Myocyte (in vitro differentiated cells): ENCODE measurements around the gene SREBF1. TPM values are rescaled to one million over a fixed set of nuclear protein-coding genes. Genes with fewer than 3 reads are reported as not detected.
A peak's percentile ranks its signal among the peaks of the same experiment; 100 is the strongest.

Source experiments
- DNase-seq: peaks from one replicate; pipeline ENCODE4 v3.0.0-alpha.2; 2012; ENCODE audit warnings: low read depth
- polyA plus RNA-seq: library from polyadenylated mRNA; unstranded; fragments of >200 nt; gene quantifications from one replicate; pipeline ENCODE4 v1.2.1, GENCODE V29; 2012; ENCODE audit warnings: missing spikeins
- total RNA-seq: library from RNA; depleted of rRNA; stranded (reverse); fragments of >200 nt; gene quantifications from 2 replicates; pipeline ENCODE4 v1.2.3, GENCODE V29; 2014

Gene SREBF1
- 153 and 348 TPM in 2 replicates for total RNA-seq
- 82.8 TPM for polyA plus RNA-seq

DNA sequence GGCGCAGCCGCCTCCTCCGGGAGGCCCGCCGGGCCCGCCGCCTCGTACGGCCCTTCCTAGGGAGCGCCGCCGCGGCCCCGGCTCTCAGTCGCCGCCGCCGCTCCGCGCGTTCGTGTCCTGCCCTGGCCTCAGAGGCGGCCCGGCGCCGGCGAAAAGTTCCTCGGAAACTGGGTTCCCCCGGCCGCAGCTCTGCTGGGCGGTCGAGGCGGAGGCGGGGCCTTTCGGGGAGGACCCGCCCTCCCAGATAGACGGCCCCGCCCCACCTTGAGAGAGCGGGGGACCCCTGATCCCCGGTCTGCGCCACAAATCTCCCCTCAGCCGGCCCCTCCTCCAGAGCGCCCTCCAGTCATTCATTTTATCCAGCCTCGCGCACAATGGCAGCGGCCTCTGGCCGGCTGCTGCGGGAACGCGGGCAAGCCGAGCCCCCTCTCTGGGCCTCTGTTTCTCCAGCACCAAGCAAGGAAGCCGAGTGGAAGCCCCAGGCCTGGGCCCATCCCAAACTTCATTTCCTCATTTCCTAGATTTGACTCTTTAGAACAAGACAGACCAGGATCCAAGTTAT, at the start of gene SREBF1:
SREBF1 (minus strand) TSS at position 169 of the 562 bp plus-strand sequence. CDS start 169 bp downstream, outside the sequence.
- peak; percentile 77 for DNase-seq

DNA sequence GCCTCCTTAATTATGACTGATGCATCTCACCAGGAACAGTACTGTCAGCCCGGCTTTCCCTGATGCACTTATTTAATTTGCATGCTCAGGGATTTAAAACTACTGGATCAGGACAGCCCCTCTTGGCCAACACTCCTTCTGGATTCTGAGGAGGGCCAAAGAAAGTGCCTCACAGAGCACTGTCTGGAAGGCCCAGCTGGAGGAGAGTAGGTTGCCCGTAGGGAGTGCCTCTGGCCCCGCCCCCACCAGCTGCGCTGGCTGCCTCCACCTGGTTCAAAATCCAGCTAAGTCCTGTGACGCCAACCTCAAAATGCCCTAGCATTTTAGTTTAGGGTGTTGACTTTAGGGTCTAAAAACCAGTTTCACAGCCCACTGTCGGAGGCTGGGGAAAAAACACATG, 49.4 kb upstream of the SREBF1 start:
- DNase-seq = no peak

DNA sequence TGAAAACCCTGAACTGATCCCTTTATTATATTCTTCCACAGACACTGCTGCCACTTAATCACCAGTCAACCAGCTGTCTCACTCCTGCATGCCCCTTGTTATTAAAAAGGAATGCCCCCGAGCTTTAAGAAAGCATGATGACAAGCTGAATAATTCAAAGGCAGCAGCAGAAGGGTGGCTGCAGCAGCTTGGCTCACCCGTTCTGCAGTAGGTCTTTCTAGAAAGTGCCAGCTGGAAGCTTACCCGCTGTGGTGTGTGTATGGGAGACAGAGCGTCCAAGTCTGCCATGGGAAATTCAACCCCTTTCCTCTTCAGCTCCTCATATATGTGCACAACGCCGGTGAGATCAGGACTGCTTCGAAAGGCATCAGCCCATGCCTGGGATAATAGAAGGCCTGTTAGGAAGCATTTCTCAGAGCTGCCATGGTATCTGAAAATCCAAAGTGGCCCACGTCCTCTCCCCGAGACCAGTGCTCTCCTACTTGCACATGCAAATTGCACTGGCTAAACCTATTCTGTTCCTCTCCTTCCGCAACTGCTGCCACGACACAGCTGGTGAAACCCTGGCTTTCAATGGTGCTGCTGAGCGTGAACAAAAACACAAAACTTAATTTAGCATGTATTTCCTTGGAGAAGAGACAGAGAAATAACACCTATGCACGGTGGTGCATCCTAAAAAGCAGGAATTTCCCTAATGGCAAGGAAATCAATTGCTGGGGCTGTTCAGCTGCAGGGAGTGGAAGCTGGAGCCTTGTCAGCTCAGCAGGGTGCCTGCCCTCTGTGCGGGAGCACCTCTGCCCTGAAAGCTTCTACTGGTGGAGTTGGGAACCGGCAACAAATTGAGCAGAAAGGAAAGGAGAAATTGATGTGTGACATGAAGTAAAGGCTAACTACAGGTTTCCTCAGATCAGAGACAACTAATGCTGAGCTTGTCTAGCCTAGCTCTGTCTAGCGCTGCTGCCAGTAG, 47.9 kb upstream of the SREBF1 start:
- peak; percentile 42 for DNase-seq

DNA sequence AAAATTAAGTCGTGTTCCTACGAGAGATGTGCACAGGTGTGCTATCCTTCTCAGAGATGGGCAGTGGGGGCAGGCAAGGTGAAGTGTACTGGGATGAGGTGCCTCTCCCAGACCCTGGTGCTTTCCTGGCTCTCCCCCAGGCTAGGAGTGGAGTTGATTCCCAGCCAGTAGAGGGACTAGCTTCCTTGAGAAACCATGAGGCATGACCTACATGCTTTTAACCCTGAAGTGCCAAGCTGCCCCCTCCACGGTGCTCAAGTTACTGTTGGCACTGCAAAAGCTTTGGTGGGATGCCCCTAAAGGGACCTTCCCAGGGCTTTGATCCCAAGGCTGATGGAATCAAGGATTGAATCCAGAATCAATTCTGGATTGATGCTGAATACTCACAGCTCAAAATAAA, 47.0 kb upstream of the SREBF1 start:
- no peak for DNase-seq

DNA sequence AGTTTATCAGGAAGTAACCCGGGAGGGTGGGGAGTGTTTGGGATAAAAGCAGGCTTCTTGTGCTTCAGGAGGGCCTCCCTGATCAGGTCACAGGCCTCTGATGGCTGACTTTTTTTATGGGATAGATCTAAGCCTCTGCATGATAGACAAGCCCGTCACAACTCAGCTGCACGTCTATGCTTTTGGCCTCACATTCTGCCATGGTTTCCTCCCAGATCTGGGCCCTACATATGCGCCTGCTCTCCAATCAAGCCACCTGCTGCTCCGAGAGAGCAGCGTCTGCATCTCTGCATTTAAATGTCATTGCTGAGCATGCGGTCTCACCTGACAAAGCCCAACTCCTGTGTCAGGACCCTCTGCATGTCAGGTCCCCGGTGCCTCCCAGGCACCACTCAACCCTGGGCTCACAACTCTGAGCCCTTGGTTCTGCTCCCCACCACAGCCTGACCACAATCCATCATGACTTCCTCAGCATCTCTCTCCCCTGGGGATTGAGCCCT, 45.3 kb upstream of the SREBF1 start:
- DNase-seq = no peak

DNA sequence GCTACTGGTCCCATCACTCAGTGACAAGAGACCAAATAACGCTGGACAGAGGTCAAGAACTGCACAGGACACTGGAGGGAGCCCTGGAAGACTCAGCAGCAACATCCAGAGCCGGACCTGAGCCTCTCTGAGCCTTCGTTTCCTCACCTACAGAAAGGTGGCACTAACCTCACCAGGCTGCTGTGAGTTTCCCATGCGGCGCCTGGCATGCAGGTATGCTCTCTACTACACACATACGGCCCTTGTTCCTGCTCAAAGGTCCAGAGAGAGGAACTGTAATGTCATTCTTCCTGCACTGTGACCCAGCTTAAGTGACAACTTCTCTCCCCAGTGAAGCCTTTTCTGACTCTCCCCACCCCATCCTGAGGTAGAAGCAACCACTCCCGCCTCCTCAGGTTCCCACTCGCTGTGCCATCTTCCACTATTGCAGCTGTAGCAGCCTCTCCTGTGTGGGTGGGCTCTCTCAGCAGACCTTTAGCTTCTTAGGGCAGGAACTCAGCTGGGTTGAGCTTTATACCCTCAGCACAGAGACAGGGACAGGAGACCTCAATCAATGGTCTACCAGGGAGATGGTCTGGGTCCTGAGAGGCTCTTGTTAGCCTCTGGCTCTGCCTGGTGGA, 43.9 kb upstream of the SREBF1 start:
- DNase-seq = no peak

DNA sequence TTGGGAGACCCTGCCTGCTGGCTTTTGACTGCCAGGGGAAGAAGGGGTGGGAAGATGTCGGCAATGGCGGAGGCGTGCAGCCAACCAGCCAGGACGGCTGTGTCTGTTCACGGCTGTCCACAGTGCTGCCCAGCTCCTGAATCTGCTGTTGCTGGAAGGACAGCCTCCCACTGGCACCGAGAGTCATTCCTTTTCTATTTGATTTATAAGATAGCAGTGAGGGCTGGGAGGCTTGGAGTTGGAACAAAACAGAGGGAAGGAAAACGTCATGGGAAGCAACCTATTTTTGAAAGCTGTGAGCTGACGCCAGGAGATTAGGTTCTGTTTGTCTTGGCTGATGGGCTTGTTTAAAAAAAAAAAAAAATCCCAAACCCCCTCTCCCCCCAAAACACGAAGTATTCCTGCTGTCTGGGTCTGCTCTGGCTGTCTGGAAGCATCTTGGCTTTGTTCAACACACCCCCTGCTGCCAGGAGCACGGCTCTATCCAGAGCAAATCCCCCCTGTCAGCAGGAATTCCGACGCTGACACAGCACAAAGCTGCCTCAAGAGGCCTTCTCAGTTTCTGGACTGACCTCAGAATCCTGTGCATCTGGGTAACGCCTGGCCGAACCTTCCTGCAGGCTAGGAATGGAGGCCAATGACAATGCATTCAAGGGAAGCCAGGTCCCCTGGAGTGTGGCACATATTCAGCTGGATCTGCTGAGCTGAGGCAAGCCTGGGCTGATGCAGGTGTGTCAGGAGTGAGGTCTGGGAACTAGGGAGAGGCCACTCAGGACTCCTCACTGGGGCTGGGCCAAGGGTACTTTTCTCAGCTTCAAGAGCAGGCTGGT, 41.0 kb upstream of the SREBF1 start:
- DNase-seq = peak; percentile 54

DNA sequence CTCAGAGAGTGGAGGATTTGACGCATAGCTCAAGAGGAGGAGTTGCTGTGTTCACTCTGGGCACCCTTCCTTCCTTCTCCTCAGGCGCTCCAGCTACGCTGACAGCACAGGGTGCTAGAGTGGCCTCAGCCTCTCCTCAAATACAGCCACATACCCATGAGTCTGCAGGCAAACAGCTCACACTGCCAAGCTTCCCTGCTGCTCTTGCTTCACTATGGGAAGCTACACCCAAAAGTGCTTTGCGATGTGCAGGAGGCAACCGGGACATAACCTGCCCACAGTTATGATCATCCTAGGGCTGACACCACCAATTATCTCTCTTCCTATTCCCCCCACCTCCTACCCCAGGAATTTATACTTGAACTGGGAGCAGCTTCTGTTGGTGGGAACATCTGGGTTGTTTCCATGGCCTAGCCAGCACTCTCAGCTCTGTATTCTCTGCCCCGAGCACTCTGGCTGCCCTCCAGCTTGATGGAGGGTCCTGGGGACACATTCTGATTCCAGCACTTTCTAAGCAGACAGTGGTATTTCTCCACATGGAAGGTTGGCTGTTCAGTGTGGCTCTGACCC, 40.3 kb upstream of the SREBF1 start:
- no peak for DNase-seq

DNA sequence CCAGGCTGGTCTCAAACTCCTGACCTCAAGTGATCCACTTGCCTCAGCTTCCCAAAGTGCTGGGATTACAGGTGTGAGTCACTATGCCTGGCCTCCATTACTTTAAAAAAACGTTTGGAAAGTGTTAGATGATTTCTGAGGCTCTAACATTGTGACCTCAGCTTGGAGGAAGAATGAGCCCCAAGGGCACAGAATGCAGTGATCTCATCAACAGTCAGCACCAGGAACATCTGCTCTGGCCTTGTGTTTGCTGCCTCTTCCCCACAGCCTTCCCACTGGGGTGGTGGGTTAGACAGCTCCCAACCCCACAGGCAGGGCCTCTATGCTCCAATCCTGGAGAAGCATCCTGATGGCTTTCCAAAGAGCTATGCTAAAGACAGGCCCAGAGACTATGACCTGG, 37.7 kb upstream of the SREBF1 start:
- DNase-seq = peak; percentile 47

DNA sequence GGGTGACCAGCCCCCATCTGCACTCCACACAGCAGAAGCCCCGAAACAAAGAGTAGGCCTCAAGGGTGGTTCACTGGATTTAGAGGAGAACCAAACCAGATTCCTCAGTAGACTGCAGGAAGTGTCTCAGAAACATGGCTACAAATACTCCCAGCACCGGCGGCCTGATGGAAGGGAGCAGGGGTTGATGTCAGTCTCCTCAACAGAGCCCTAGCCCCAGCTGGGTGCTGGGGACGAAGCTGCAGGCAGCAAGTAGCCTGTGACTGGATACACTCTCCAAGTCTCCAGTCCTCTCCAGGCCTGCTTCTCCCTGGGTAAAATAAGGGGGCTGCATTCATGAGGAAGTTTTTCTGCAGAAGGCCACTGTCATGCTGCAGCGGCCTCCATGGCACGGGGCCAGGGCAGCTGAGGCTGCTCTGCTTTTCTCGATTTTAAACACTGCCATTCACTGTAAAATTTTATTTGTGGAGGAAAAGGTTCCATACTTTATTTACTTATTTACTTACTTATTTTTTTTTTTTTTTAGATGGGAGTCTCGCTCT, 36.7 kb upstream of the SREBF1 start:
- DNase-seq = no peak

DNA sequence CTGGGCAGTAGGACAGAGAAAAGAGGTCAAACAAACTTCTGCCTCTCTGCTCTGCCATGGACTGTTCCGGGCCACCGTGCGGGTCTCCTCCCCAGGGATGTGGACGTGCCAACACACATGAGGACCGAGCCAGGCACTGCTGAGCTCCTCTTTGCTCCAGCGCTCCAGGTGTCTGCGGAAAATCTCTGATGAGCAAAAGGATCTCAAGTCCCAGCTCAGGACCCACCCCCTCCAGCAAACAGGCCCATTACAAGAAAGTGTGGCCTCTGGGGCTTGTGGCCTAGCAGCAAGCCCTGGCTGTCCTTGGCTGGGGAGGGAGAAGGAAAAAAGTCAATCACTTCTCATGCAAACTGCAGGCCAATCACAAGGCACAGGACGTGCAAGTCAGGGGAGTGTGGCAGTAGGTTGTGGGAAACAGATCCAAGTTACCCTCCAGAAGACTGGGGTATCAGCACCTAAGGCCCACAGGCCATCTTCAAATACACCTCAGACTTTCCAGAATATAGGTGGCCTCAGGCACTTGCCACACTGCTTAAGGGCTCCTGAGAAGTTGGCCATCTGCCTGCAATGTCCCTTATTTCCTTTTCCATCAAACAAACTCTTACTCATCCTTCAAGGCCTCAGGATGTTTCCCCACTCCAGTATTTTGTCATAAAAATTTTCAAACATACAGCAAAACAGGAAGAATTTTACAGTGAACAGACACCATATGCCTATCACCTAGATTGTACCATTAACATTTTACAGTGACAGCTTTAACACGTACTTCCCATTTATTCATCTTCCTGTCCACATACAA, 36.0 kb upstream of the SREBF1 start:
- no peak for DNase-seq

DNA sequence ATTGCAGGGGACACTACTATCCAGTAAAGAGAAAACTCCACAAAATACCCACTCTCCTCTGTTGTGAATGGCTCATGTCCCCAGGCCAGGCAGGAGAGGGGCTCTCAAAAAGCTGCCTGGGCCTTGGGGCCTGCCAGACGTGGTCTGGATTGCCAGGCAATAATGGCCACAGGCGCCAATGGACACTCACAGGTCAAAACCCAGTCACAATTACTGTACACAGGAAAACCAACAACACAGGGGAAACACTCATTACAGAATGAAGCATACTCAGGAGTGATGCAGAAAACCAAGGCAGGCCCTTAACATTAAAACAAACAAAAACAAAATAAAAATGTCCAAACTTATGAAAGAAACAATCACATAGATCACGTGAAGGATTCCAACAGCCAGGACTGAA, 35.1 kb upstream of the SREBF1 start:
- DNase-seq = no peak

DNA sequence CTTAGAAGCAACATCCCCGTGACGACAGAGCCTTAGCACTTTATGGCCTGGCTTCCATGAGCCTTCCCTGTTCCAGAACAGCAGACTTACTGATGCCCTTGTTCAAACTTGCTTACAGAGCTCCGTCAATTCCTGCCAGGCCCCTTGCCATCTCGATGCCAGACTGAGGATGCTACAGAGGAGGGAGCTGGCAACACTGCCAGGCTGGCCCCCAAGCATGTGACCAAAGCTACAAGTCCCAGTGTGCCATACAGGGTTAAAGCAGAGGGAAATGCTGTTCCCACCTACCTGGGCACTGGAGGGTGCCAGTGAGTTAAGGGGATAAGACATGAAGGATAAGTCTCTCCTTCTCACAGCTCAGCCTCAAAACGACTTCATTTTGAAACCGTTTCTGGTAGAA, 33.5 kb upstream of the SREBF1 start:
- no peak for DNase-seq

DNA sequence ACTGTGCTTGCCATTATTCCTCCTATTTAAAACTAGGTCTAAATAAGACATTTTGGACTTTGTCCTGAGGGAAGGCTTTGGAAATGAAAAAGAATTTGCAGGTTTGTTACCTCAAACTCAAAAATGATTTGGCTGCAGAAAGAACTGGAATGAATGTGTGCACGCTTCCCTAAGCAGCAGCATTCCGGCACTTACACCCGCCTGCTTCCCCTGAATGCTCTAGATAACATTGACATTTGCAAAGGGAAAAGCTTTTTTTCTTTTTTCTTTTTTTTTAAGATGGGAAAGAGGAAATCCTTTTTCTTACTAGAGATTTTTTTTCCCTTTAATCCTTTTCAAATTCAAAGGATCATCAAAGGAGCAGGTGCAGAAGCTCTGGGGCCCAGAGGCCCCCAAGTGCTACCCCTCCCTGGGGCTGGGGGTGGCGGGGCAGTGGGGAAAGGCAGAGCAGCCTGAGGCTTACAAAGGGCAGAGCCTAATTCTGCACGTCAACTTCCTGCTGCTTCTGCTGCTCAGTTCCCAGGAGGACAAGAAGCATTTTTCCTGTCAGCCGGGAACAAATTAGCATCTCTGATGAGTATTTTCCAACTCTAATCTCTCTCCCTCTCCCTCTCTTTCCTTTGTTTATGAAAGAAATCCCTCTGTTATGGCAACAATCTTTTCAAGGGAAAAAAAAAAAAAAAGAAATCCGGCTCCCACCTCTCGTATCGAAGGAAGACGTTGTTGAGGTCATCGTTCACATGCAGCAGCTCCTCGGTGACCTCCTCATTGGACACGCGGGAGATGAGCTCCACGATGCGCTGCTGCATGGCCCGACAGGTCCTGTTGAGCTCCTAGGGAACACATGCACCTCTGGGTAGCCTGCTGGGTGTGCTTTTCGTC, 32.1 kb upstream of the SREBF1 start:
- DNase-seq = no peak

DNA sequence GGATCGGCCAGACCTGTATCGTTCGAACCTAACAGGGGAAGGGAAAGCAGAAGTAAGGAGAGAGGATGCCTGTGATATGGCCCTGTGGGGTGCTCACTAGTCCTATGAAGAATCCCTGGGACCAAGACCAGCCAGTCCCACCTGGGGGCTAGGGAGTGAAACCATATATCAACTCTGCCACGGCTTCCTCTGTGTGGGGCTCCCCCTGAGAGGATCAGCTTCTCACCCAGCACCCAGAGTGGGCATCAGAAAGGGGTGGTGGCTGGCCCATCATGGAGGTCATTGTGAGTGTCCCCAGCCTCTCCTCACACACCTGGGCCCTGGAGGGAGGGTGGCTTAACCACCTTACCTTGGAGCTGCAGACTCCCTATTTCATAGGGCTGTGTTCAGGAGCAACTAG, 30.1 kb upstream of the SREBF1 start:
- DNase-seq = no peak

DNA sequence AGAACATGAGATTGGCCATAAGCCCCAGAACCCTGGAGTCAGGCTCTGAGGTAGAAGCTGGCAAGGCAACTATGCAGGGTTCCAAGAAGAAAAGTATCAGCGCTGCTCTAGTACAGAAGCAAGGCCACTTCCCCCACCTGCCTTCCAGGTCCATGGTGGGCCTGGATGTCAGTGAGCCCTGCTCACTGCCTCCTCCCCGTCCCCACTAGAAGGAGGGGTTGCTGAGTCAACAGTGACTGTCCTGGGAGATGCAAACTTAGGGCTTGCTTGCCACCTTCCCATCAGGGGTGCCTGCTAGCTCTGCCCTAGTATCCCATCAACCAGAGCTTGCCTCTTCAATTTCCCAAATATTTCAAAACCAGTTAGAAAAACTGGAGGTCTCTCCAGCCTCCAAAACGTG, 29.6 kb upstream of the SREBF1 start:
- DNase-seq = no peak

DNA sequence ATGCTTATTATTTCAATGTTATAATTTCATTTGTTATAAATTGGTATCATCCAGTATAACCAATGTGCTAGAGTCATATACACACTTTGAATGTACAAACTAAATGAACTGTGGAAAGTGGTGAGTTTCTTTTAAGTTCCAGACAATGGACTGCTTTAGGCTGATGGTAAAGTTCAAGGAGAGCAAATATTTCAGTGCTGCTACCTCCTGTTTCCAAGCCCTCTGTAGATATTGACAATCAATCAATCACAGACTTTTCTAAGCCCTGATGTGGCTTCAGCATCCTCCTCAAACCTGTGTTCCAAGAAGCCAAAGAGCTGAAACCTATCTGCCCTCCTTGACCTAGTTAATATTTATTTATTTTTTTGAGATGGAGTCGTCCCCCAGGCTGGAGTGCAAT, 28.2 kb upstream of the SREBF1 start:
- DNase-seq = no peak

DNA sequence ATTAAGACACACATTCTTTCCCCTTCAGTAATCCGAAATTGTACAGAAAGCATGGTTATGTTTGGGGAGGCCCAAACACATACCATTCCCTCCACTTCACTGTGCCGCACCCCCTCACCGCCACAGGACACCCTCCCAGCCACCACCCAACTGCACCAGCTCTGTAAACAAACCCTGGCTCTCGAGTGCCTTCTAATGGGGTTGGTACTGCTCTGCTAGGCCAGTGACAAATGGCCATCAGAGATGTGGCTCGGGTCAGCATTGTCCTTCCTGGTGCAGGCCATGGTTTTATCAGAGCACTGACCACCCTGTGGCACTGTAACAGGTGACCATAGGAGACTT, 24.0 kb upstream of the SREBF1 start:
- no peak for DNase-seq
